Measurements from ENCODE around the gene DLGAP4. TPM values are rescaled to one million over a fixed set of nuclear protein-coding genes. Genes with fewer than 3 reads are reported as not detected.

Gene DLGAP4
- total and polyA plus RNA-seq, 2 of the 8 experiments (the other 6 are each of a cell fraction or from before 2014, with no cell fraction given) = 41.2 to 57.2 TPM

DNA sequence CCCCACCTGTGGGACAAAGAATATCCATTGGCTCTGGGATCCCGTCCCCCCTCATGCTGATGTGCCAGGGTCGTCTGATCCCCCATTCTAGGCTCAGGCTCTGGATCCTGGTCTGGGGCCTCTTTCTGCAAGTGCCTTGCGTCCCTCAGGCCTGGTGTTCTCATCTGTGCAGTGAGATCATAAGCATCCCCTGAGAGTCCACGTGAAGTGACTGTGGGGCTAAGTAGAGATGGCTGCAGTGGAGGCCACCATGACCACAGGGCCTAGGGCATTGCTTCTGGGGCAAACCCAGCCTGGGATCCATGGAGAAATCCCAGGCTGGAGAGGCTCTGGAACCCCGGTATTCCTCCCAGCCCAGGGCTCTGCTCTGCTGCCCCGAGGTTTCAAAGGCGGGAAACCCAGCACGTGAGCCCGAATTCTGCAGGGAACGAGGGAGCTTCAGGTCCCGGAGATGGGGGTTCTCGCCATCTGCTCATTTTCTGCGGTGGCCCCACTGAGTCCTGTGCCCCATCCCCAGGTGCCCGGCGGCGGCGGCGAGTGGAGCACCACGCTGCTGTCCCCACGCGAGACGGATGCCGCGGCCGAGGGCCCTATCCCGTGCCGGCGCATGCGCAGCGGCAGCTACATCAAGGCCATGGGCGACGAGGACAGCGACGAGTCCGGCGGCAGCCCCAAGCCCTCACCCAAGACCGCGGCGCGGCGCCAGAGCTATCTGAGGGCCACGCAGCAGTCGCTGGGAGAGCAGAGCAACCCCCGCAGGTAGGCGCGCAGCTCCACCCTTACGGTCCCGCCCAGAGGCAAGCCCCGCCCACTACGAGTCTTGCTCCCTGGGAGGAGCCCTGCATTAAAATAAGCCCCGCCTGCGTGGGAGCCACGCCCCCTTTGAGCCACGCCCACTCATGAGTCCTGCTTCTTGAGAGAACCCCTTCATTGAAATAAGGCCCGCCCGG lies 129.7 kb downstream of the DLGAP4 start:
- H3K23ac ChIP-seq (ENCODE audit: insufficient read length) = no peak overlapping the region
- peak overlapping the region; percentile 37 to 62; a peak in 3 of 4 replicates for H3K4me2 ChIP-seq (ENCODE audit: insufficient read depth in 1 of 2, low read depth in 2 of 2, low read length in 2 of 2)
- no peak overlapping the region for H2BK15ac ChIP-seq (ENCODE audit: low read length)
- no peak overlapping the region; a peak in 2 of 7 replicates for H3K9ac ChIP-seq (replicated peaks in 1 of 4; ENCODE audit: extremely low read depth in 1 of 4, low read depth in 3 of 4, low read length in 3 of 4)
- H2BK20ac ChIP-seq (ENCODE audit: low read length) = no peak overlapping the region
- no peak overlapping the region for H4K5ac ChIP-seq (ENCODE audit: insufficient read length, low read depth, low read length)
- no peak overlapping the region for H2AK5ac ChIP-seq (ENCODE audit: low read depth, low read length)
- H3K79me2 ChIP-seq (ENCODE audit: control insufficient read depth in 1 of 2, insufficient read depth in 2 of 2, low read length in 2 of 2) = no peaks in the 10 kb centered on the region
- no peak overlapping the region for H2BK5ac ChIP-seq (ENCODE audit: low read depth, low read length)
- no peaks in the 10 kb centered on the region for H3K9me3 ChIP-seq (ENCODE audit: insufficient read depth in 2 of 2, low read depth in 1 of 2, low read length in 1 of 2)
- peak; percentile 87 to 99 for DNase-seq (ENCODE audit: low read depth in 1 of 2, low spot score in 2 of 2)
- POLR2A ChIA-PET (ENCODE audit: partially characterized antibody) = interaction anchor here (0.7 to 1.0 kb wide), 2 partner anchors 25 to 176 kb away, joined by 3 read pairs; no protein-coding TSS in a partner anchor
- 55% methylated on average over 51 of the region's 56 CpGs; no CpG with 5 or more reads in 1 of the 2 experiments for WGBS, 2 experiments (ENCODE audit: extremely low coverage in 1 of 2, insufficient coverage in 1 of 2, insufficient read length in 1 of 2, insufficient replicate concordance in 2 of 2, low coverage in 1 of 2, low lambda C conversion rate in 2 of 2, missing lambda C conversion rate in 1 of 2)
- peak overlapping the region; percentile 91 for H3K4ac ChIP-seq (replicated peaks; ENCODE audit: insufficient read length, low read depth, low read length)
- peaks cover 0 to 10% (median 5%) of the 10 kb centered on the region in 4 experiments; a peak in 3 of 7 replicates for H3K27me3 ChIP-seq (replicated peaks in 1 of 4; ENCODE audit: control insufficient read depth in 3 of 4, extremely low read depth in 1 of 4, insufficient read depth in 3 of 4, low read length in 3 of 4)
- H3K27ac ChIP-seq (ENCODE audit: low read depth, low read length) = no peak overlapping the region
- H3K4me3 ChIP-seq (ENCODE audit: extremely low read depth in 1 of 4, insufficient read depth in 2 of 4, low read depth in 3 of 4, low read length in 4 of 4) = peak overlapping the region in 3 of 4 experiments; percentile 10 to 51 (median 10); a peak in 3 of 8 replicates
- peak overlapping the region; percentile 21; the same call in 1 of the 2 replicates for H2AFZ ChIP-seq (ENCODE audit: low read length)
- no peak overlapping the region for H3K14ac ChIP-seq (ENCODE audit: insufficient read length)
- H4K91ac ChIP-seq (replicated peaks; ENCODE audit: insufficient read length, low read length) = no peak overlapping the region
- H3K18ac ChIP-seq (ENCODE audit: extremely low read depth, low read length) = no peak overlapping the region; the same call in 1 of the 2 replicates
- H4K8ac ChIP-seq (ENCODE audit: extremely low read depth, insufficient read depth, low read length) = peak overlapping the region; percentile 59
- no peak overlapping the region for H3K56ac ChIP-seq (replicated peaks; ENCODE audit: insufficient read length, low read depth, low read length)
- H2BK120ac ChIP-seq (replicated peaks; ENCODE audit: low read depth, low read length) = no peak overlapping the region
- H3K4me1 ChIP-seq (replicated peaks in 1 of 4; ENCODE audit: control insufficient read depth in 3 of 4, insufficient read depth in 4 of 4, low read length in 3 of 4) = peaks cover 0 to 6% (median 2%) of the 10 kb centered on the region in 4 experiments; a peak in 3 of 7 replicates
- no peak for FAIRE-seq
- no peaks in the 10 kb centered on the region for H3K36me3 ChIP-seq (ENCODE audit: control insufficient read depth in 2 of 4, insufficient read depth in 4 of 4, low read length in 3 of 4)
- H2BK12ac ChIP-seq (ENCODE audit: low read depth, low read length) = no peak overlapping the region; the same call in 1 of the 2 replicates
- H4K20me1 ChIP-seq (replicated peaks in 1 of 2; ENCODE audit: control insufficient read depth in 1 of 2, insufficient read depth in 2 of 2, low read length in 2 of 2) = peaks cover 0 to 5% of the 10 kb centered on the region in 2 experiments
- no peaks in the 10 kb centered on the region for H3K79me1 ChIP-seq (ENCODE audit: low read depth, low read length)
- CTCF ChIA-PET (ENCODE audit: partially characterized antibody) = interaction anchor here (0.9 to 7.0 kb wide), 17 partner anchors 9 to 441 kb away, joined by 3 to 54 read pairs (median 4); no protein-coding TSS in a partner anchor
- H3K23me2 ChIP-seq (ENCODE audit: low read depth, low read length) = 0 out of 2 replicates have a peak, but pooled peaks cover 2% of the 10 kb centered on the region
- peak; percentile 12; the same call in 1 of the 2 replicates for TF ChIP-seq GABPA (IDR thresholded peaks at IDR 0.05; ENCODE audit: borderline replicate concordance, insufficient read depth, low read length)
- peak in 1 of 2 experiments; percentile 50; a peak in 1 of 4 replicates for TF ChIP-seq HDAC2 (IDR thresholded peaks at IDR 0.05; ENCODE audit: borderline replicate concordance in 1 of 2, low read depth in 2 of 2, low read length in 2 of 2)
- TF ChIP-seq SRF (IDR thresholded peaks at IDR 0.05; ENCODE audit: low read depth, low read length) = no peak
- TF ChIP-seq CBX5 (IDR thresholded peaks at IDR 0.05; ENCODE audit: low read depth, low read length) = no peak
- TF ChIP-seq, protein P1, sequence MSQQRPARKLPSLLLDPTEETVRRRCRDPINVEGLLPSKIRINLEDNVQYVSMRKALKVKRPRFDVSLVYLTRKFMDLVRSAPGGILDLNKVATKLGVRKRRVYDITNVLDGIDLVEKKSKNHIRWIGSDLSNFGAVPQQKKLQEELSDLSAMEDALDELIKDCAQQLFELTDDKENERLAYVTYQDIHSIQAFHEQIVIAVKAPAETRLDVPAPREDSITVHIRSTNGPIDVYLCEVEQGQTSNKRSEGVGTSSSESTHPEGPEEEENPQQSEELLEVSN (IDR thresholded peaks at IDR 0.05) = peak; percentile 99
- no peak for TF ChIP-seq EGR1 (IDR thresholded peaks at IDR 0.05; ENCODE audit: borderline replicate concordance, low read depth, low read length)
- TF ChIP-seq CEBPB (IDR thresholded peaks at IDR 0.05; ENCODE audit: low read depth, low read length) = no peak
- peak; percentile 38; the same call in 1 of the 2 replicates for TF ChIP-seq NRF1 (IDR thresholded peaks at IDR 0.05; ENCODE audit: low read depth, low read length)
- TF ChIP-seq SP1 (IDR thresholded peaks at IDR 0.05; ENCODE audit: low read depth, low read length) = peak; percentile 18; the same call in 1 of the 2 replicates

Data from H1 (cell line).